ENCODE results near the gene SHKBP1. TPM values are rescaled to one million over a fixed set of nuclear protein-coding genes. Genes with fewer than 3 reads are reported as not detected.

The SHKBP1 gene
- total RNA-seq, result 10 to 100 TPM; 33.3 to 52.1 (median 42.9) TPM

DNA sequence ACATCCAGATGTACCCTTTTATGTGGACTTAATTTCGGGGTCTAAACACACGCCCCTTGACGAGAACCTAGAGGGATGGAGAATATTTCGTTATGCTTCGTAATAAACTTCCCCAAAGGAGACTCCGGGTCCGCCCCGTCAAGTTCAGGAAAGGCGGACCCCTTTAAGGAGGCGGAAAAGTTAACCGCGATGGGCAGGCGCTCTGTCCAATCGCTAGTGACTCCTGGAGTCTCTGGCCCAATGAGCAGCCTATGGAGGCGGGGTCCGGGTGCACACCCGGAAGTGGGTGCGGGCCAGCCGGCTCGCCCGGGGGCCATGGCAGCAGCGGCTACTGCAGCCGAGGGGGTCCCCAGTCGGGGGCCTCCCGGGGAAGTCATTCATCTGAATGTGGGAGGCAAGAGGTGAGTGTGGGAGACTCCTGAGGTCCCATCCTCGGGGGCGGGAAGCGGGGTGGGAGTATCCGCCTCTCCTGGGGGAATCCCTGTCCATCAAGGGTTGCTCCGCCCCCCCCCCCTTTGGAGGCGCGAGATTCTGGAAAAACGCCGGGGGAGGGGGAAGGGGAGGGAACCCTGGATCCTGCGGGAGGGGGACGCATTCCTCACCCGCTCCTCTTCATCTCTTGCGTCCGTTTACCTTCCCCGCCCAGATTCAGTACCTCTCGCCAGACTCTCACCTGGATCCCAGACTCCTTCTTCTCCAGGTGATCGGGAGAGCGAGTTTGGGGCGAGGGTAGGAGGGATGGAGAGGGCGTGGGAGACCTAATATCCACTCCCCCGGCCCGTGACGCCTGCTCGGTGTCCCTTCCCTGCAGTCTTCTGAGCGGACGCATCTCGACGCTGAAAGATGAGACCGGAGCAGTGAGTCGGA lies at the start of gene SHKBP1:
SHKBP1 (plus strand) TSS at position 289 of the 867 bp plus-strand sequence; CDS start at position 316, 27 bp downstream.
- H3K4me1 ChIP-seq, result peaks cover 6 to 10% of the 10 kb centered on the region in 2 donors
- TF ChIP-seq, protein P1, sequence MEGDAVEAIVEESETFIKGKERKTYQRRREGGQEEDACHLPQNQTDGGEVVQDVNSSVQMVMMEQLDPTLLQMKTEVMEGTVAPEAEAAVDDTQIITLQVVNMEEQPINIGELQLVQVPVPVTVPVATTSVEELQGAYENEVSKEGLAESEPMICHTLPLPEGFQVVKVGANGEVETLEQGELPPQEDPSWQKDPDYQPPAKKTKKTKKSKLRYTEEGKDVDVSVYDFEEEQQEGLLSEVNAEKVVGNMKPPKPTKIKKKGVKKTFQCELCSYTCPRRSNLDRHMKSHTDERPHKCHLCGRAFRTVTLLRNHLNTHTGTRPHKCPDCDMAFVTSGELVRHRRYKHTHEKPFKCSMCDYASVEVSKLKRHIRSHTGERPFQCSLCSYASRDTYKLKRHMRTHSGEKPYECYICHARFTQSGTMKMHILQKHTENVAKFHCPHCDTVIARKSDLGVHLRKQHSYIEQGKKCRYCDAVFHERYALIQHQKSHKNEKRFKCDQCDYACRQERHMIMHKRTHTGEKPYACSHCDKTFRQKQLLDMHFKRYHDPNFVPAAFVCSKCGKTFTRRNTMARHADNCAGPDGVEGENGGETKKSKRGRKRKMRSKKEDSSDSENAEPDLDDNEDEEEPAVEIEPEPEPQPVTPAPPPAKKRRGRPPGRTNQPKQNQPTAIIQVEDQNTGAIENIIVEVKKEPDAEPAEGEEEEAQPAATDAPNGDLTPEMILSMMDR (IDR thresholded peaks at IDR 0.05), result no peak
- TF ChIP-seq POLR2A (IDR thresholded peaks at IDR 0.05), result peak in 1 of 2 donors; percentile 63
- DNase-seq, result peak; percentile 94 to 96
- H3K27me3 ChIP-seq, result no peaks in the 10 kb centered on the region
- 1 to 3% methylated on average over 42 to 51 of the region's 55 CpGs for WGBS, 2 donors
- peak within 1 kb of the TSS; percentile 58 to 67 (median 66) for H3K27ac ChIP-seq
- peak within 1 kb of the TSS; percentile 54 to 83 (median 75) for H3K4me3 ChIP-seq (replicated peaks in 1 of 3)
- H3K36me3 ChIP-seq, result peaks cover 5 to 16% of the 10 kb centered on the region in 2 donors
- no peaks in the 10 kb centered on the region for H3K9me3 ChIP-seq
- intact Hi-C loops (cut with DNase I), result no loop called here

- Histone ChIP-seq H3K9me3 (no peaks in the 10 kb centered on the region), H3K4me1 (peaks cover 0 to 14% of the 10 kb centered on the region in 2 donors), H3K36me3 (no peaks in the 10 kb centered on the region), H3K27ac (no peak overlapping the region), H3K4me3 (replicated peaks in 1 of 3) (no peak overlapping the region), H3K27me3 (no peaks in the 10 kb centered on the region)
- intact Hi-C loops (cut with DNase I), result loop anchor here (5.0 to 10.0 kb wide), 2 partner anchors 63 to 69 kb away; partner anchors contain the start of genes BLVRB and SPTBN4
- WGBS, 2 donors, result 19 to 43% methylated on average over 6 of the region's 6 CpGs
- peak; percentile 38 to 47 for DNase-seq
- TF ChIP-seq, protein P1 (IDR thresholded peaks at IDR 0.05), result no peak
- TF ChIP-seq POLR2A (IDR thresholded peaks at IDR 0.05), result no peak
Measured at GRCh38 chr19:40528078-40528477, 48.6 kb upstream of the SHKBP1 start.

DNA sequence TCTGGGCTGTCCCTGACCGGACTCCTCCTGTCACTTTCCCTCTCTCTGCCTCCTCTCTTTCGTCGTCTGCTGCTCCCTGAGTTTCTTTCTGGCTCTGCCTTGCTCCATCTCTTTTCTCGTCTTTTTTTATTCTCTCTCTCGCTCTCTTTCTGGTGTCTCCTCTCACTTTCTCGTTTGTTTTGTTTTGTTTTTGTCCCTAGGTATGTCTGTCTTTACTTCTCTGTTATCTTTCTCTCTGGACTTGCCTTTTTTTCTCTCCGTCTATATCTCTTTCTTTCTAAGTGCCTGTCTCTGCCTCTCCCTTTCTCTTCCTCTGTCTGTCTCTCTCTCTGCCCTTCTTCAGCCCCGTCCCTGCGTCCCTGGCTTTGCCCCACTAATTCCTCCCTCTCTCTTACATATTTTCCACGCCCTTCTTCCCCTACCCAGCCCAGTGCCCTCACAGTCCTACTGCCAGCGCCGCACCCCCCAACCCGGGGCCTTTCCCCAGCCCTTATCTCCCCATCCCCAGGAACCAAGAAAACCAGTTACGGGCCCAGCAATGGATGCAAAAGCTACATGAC lies 48.1 kb upstream of the SHKBP1 start:
- no peak overlapping the region for H3K4me3 ChIP-seq (replicated peaks in 1 of 3)
- intact Hi-C loops (cut with DNase I), result loop anchor here (5.0 to 10.0 kb wide), 2 partner anchors 64 to 69 kb away; partner anchors contain the start of genes BLVRB and SPTBN4
- WGBS, 2 donors, result 70 to 71% methylated on average over 14 of the region's 14 CpGs
- no peak for DNase-seq
- TF ChIP-seq, protein P1 (IDR thresholded peaks at IDR 0.05), result no peak
- TF ChIP-seq POLR2A (IDR thresholded peaks at IDR 0.05), result no peak
- no peak overlapping the region for H3K27ac ChIP-seq
- no peaks in the 10 kb centered on the region for H3K9me3 ChIP-seq
- no peaks in the 10 kb centered on the region for H3K27me3 ChIP-seq
- no peaks in the 10 kb centered on the region for H3K36me3 ChIP-seq
- peaks cover 0 to 14% of the 10 kb centered on the region in 2 donors for H3K4me1 ChIP-seq

- intact Hi-C loops (cut with DNase I), result loop anchor here (5.0 to 10.0 kb wide), 2 partner anchors 65 to 68 kb away; partner anchors contain the start of genes BLVRB and SPTBN4
- Histone ChIP-seq H3K27ac (no peak overlapping the region), H3K4me1 (peaks cover 0 to 14% of the 10 kb centered on the region in 2 donors), H3K4me3 (replicated peaks in 1 of 3) (peak overlapping the region in 2 of 3 donors; percentile 15 to 41), H3K9me3 (no peaks in the 10 kb centered on the region), H3K36me3 (no peaks in the 10 kb centered on the region), H3K27me3 (no peaks in the 10 kb centered on the region)
- DNase-seq, result peak; percentile 85 to 86
- WGBS, 2 donors, result 9 to 11% methylated on average over 13 to 14 of the region's 54 CpGs
- TF ChIP-seq, protein P1 (IDR thresholded peaks at IDR 0.05), result peak; percentile 66 to 99 (median 92)
- no peak for TF ChIP-seq POLR2A (IDR thresholded peaks at IDR 0.05)
Measured at GRCh38 chr19:40529093-40529954, 47.3 kb upstream of the SHKBP1 start.
